Measurements from ENCODE around the gene PAIP2. TPM values are rescaled to one million over a fixed set of nuclear protein-coding genes. Genes with fewer than 3 reads are reported as not detected.

PAIP2 gene
- total and polyA plus RNA-seq, 2 of the 4 experiments (the other 2 are of a cell fraction): 41.9 to 59.5 TPM

DNA sequence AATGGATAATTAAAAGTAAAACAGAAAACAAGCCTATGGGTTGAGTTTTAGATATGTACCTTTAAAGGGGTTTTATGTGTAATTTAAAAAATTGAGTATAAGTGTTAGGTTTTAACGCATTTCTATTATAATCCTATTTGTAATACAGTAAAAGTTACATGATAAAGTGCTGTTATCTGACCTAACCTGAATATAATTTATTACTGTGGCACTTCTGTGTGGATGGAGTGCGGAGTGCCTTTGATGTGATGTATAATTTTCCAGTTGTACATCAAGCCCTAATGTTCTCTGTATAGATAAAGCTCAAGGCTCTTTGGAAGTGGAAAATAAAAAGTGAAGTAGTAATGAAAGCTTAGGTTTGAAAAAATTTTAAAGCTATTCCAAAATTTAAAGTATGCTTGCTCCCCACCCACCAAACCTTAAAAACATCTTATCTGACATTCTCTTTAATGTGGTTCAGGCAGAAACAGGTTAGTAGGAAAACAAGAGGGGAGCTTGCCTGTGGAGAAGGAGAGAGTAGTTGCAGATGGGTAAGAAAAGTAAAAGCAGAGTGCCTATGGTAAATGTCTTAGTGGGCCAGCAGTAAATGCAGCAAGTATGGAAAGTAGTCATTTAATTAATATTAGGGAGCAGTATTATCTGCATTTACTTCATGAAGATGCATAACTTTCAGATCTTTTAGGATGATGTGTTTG, 44.1 kb upstream of the PAIP2 start:
- peaks cover 13% of the 10 kb centered on the region for H3K9me1 ChIP-seq (ENCODE audit: insufficient read depth, low read length)
- POLR2A ChIA-PET (ENCODE audit: unreplicated experiment): no interaction called here
- H3K4me2 ChIP-seq (ENCODE audit: low read depth, low read length): peak overlapping the region; percentile 13; the same call in 1 of the 2 replicates
- H3K4me1 ChIP-seq (ENCODE audit: control insufficient read depth, insufficient read depth, low read length): peaks cover 7% of the 10 kb centered on the region
- no peaks in the 10 kb centered on the region for H3K9me3 ChIP-seq (ENCODE audit: control insufficient read depth, insufficient read depth, low read length)
- no peak overlapping the region for H2AK9ac ChIP-seq (replicated peaks; ENCODE audit: low read depth, low read length, poor library complexity)
- H2BK5ac ChIP-seq (ENCODE audit: low read depth, low read length, poor library complexity, severe bottlenecking): peak overlapping the region; percentile 1
- H3K4ac ChIP-seq (ENCODE audit: low read depth, low read length): no peak overlapping the region
- H2AFZ ChIP-seq (replicated peaks; ENCODE audit: low read length, poor library complexity): no peak overlapping the region
- H3K27ac ChIP-seq (ENCODE audit: insufficient read depth, low read length): no peak overlapping the region
- peak overlapping the region; percentile 29; the same call in 1 of the 2 replicates for H3K23ac ChIP-seq (ENCODE audit: low read depth, low read length)
- in situ Hi-C loops (cut with MboI; ENCODE audit: low sequenced_read_pairs): no loop called here
- H2BK15ac ChIP-seq (ENCODE audit: low read depth, low read length): no peak overlapping the region
- dilution Hi-C loops (cut with HindIII; ENCODE audit: low sequenced_read_pairs, unreplicated experiment): no loop called here
- intact Hi-C loops (cut with micrococcal nuclease): no loop called here
- H3K36me3 ChIP-seq (ENCODE audit: control insufficient read depth, insufficient read depth, low read length): no peaks in the 10 kb centered on the region
- no peak overlapping the region for H3K18ac ChIP-seq (ENCODE audit: low read depth, low read length)
- WGBS, 2 experiments (ENCODE audit: extremely low coverage in 2 of 2, insufficient read length in 1 of 2): no CpG with 5 or more reads among the region's 2 CpGs
- no peak overlapping the region for H2AK5ac ChIP-seq (ENCODE audit: low read depth, low read length)
- H2BK120ac ChIP-seq (ENCODE audit: low read depth, low read length): no peak overlapping the region
- no peak overlapping the region for H3K4me3 ChIP-seq (ENCODE audit: insufficient read depth, low read depth, low read length)
- H3K14ac ChIP-seq (replicated peaks; ENCODE audit: low read depth, low read length): no peak overlapping the region
- CTCF ChIA-PET: interaction anchor here (1.6 kb wide), 1 partner anchor 45 kb away, joined by 4 read pairs; the partner anchor contains the start of gene PAIP2
- BruUV-seq (replicated peaks): no TSS peak
- TF ChIP-seq BHLHE40 (IDR thresholded peaks at IDR 0.05; ENCODE audit: low read depth, low read length): no peak
- TF ChIP-seq CHD1 (IDR thresholded peaks at IDR 0.05; ENCODE audit: low read depth, low read length): no peak
- no peak for TF ChIP-seq FOS (IDR thresholded peaks at IDR 0.05; ENCODE audit: low read depth, low read length)
- TF ChIP-seq, protein P1, sequence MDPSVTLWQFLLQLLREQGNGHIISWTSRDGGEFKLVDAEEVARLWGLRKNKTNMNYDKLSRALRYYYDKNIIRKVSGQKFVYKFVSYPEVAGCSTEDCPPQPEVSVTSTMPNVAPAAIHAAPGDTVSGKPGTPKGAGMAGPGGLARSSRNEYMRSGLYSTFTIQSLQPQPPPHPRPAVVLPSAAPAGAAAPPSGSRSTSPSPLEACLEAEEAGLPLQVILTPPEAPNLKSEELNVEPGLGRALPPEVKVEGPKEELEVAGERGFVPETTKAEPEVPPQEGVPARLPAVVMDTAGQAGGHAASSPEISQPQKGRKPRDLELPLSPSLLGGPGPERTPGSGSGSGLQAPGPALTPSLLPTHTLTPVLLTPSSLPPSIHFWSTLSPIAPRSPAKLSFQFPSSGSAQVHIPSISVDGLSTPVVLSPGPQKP (IDR thresholded peaks at IDR 0.05; ENCODE audit: borderline replicate concordance, low read depth, low read length): no peak
- no peak for TF ChIP-seq MXI1 (IDR thresholded peaks at IDR 0.05; ENCODE audit: borderline replicate concordance, low read depth, low read length)
- no peak for TF ChIP-seq SMC3 (IDR thresholded peaks at IDR 0.05; ENCODE audit: low read depth, low read length)
- TF ChIP-seq, protein P2, sequence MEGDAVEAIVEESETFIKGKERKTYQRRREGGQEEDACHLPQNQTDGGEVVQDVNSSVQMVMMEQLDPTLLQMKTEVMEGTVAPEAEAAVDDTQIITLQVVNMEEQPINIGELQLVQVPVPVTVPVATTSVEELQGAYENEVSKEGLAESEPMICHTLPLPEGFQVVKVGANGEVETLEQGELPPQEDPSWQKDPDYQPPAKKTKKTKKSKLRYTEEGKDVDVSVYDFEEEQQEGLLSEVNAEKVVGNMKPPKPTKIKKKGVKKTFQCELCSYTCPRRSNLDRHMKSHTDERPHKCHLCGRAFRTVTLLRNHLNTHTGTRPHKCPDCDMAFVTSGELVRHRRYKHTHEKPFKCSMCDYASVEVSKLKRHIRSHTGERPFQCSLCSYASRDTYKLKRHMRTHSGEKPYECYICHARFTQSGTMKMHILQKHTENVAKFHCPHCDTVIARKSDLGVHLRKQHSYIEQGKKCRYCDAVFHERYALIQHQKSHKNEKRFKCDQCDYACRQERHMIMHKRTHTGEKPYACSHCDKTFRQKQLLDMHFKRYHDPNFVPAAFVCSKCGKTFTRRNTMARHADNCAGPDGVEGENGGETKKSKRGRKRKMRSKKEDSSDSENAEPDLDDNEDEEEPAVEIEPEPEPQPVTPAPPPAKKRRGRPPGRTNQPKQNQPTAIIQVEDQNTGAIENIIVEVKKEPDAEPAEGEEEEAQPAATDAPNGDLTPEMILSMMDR (conservative IDR thresholded peaks at IDR 0.05; ENCODE audit: low read depth, low read length): no peak
- TF ChIP-seq RAD21 (IDR thresholded peaks at IDR 0.05; ENCODE audit: low read length): no peak
- no peak for TF ChIP-seq MAZ (IDR thresholded peaks at IDR 0.05; ENCODE audit: borderline replicate concordance, low read depth, low read length)
- TF ChIP-seq MAFK (IDR thresholded peaks at IDR 0.05; ENCODE audit: low read depth, low read length): no peak
- TF ChIP-seq CEBPB (IDR thresholded peaks at IDR 0.05; ENCODE audit: low read depth, low read length): no peak
- TF ChIP-seq RFX5 (IDR thresholded peaks at IDR 0.05; ENCODE audit: low read depth, low read length): no peak
- TF ChIP-seq NFE2L2 (IDR thresholded peaks at IDR 0.05; ENCODE audit: low read depth, low read length): no peak
- TF ChIP-seq, protein P3, sequence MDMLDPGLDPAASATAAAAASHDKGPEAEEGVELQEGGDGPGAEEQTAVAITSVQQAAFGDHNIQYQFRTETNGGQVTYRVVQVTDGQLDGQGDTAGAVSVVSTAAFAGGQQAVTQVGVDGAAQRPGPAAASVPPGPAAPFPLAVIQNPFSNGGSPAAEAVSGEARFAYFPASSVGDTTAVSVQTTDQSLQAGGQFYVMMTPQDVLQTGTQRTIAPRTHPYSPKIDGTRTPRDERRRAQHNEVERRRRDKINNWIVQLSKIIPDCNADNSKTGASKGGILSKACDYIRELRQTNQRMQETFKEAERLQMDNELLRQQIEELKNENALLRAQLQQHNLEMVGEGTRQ (IDR thresholded peaks at IDR 0.05; ENCODE audit: low read depth, low read length): no peak
- TF ChIP-seq RCOR1 (IDR thresholded peaks at IDR 0.05; ENCODE audit: insufficient replicate concordance, low read length): no peak
- no peak for TF ChIP-seq POLR2A (IDR thresholded peaks at IDR 0.05; ENCODE audit: low read depth, low read length)
- ATAC-seq (ENCODE audit: low read depth): no peak
- peaks cover 0 to 30% of the 10 kb centered on the region in 2 experiments; a peak in 2 of 4 replicates for H3K79me1 ChIP-seq (ENCODE audit: low read depth in 1 of 2, low read length in 2 of 2)
- no peak overlapping the region for H4K8ac ChIP-seq (ENCODE audit: low read depth in 2 of 2, low read length in 2 of 2)
- no peak for DNase-seq
- H2BK20ac ChIP-seq (ENCODE audit: low read depth, low read length): no peak overlapping the region
- H4K20me1 ChIP-seq (ENCODE audit: insufficient read depth, low read length): peaks cover 91% of the 10 kb centered on the region
- H3K27me3 ChIP-seq (ENCODE audit: control insufficient read depth, insufficient read depth, low read length): no peaks in the 10 kb centered on the region
- H3K56ac ChIP-seq (ENCODE audit: extremely low read depth, insufficient read depth, low read length): no peak overlapping the region
- no peak overlapping the region for H3K9ac ChIP-seq (ENCODE audit: low read depth, low read length)
- H4K91ac ChIP-seq (ENCODE audit: insufficient read depth, low read depth, low read length): no peak overlapping the region
- H4K5ac ChIP-seq (ENCODE audit: low read depth, low read length): no peak overlapping the region

All from IMR-90 (cell line).